ENCODE results near the gene PRSS1. TPM values are rescaled to one million over a fixed set of nuclear protein-coding genes. Genes with fewer than 3 reads are reported as not detected.

Gene PRSS1
- total RNA-seq, 1 donor from 2014 or later, result not detected

GRCh38 chr7:142718313-142718712 lies 31.0 kb upstream of the PRSS1 start:
- Histone ChIP-seq H3K36me3 (no peaks in the 10 kb centered on the region), H3K4me3 (no peak overlapping the region), H3K27ac (no peak overlapping the region), H3K27me3 (no peaks in the 10 kb centered on the region), H3K4me1 (no peaks in the 10 kb centered on the region), H3K9me3 (no peaks in the 10 kb centered on the region)
- intact Hi-C loops (cut with DNase I), result no loop called here
- no peak for TF ChIP-seq CTCF (IDR thresholded peaks at IDR 0.05)
- DNase-seq (ENCODE audit: low spot score in 2 of 2), result no peak

GRCh38 chr7:142720172-142720773 lies 29.0 kb upstream of the PRSS1 start:
- DNase-seq (ENCODE audit: low spot score in 2 of 2), result no peak
- Histone ChIP-seq H3K27ac (no peak overlapping the region), H3K36me3 (no peaks in the 10 kb centered on the region), H3K9me3 (no peaks in the 10 kb centered on the region), H3K4me3 (no peak overlapping the region), H3K27me3 (no peaks in the 10 kb centered on the region), H3K4me1 (no peaks in the 10 kb centered on the region)
- intact Hi-C loops (cut with DNase I), result no loop called here
- TF ChIP-seq CTCF (IDR thresholded peaks at IDR 0.05), result no peak

- DNase-seq (ENCODE audit: low spot score in 2 of 2), result no peak
- no peak for TF ChIP-seq CTCF (IDR thresholded peaks at IDR 0.05)
- intact Hi-C loops (cut with DNase I), result no loop called here
- no peaks in the 10 kb centered on the region for H3K27me3 ChIP-seq
- H3K4me3 ChIP-seq, result no peak overlapping the region
- H3K36me3 ChIP-seq, result no peaks in the 10 kb centered on the region
- H3K4me1 ChIP-seq, result no peaks in the 10 kb centered on the region
- H3K9me3 ChIP-seq, result no peaks in the 10 kb centered on the region
- H3K27ac ChIP-seq, result no peak overlapping the region
These were observed 28.3 kb upstream of the PRSS1 start for GRCh38 chr7:142720986-142721385.

- Histone ChIP-seq H3K36me3 (no peaks in the 10 kb centered on the region), H3K27ac (no peak overlapping the region), H3K9me3 (no peaks in the 10 kb centered on the region), H3K4me3 (no peak overlapping the region), H3K27me3 (no peaks in the 10 kb centered on the region), H3K4me1 (no peaks in the 10 kb centered on the region)
- no peak for DNase-seq (ENCODE audit: low spot score in 2 of 2)
- intact Hi-C loops (cut with DNase I), result no loop called here
- no peak for TF ChIP-seq CTCF (IDR thresholded peaks at IDR 0.05)
These were observed 27.0 kb upstream of the PRSS1 start for GRCh38 chr7:142722248-142722794.

GRCh38 chr7:142733271-142733670 lies 16.0 kb upstream of the PRSS1 start:
- no peaks in the 10 kb centered on the region for H3K4me1 ChIP-seq

More at GRCh38 chr7:142733271-142733670, 16.0 kb upstream of the PRSS1 start:
- no peak for TF ChIP-seq CTCF (IDR thresholded peaks at IDR 0.05)
- Histone ChIP-seq H3K9me3 (no peaks in the 10 kb centered on the region), H3K27ac (no peak overlapping the region), H3K4me3 (no peak overlapping the region), H3K27me3 (no peaks in the 10 kb centered on the region), H3K36me3 (no peaks in the 10 kb centered on the region)
- intact Hi-C loops (cut with DNase I), result no loop called here
- DNase-seq (ENCODE audit: low spot score in 2 of 2), result no peak
